ENCODE data around the gene CIDEC. TPM values are rescaled to one million over a fixed set of nuclear protein-coding genes. Genes with fewer than 3 reads are reported as not detected.
"Not testable (repeated sequence)": the region's sequence is repeated elsewhere in the genome, so short reads cannot be mapped to it uniquely, and the experiment has no call there.

CIDEC gene
- total RNA-seq, 1 donor from 2014 or later: 880 TPM

DNA sequence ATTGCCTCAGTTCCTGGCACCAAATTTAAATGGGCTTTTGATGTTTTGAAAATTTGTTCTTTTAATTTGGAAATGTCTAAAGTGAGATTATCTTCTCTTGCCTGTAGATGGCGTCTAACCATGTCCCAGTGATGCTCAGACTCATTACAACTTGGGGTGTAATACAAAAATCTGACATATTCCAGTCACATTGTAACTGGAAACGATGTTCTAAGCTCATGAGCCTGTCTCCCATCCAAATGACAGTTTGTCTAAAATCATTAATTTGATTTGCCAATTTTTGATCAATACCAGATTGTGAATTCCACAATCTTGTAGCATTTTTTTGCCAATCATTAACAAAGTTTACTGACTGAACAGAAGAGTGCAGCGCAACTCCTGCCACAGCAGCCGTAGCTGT, 31.2 kb downstream of the CIDEC start:
- not testable (repeated sequence) for DNase-seq (ENCODE audit: low spot score)

GRCh38 chr3:9847870-9848269, 32.2 kb downstream of the CIDEC start:
- DNase-seq (ENCODE audit: low spot score): not testable (repeated sequence)

- no peak for DNase-seq (ENCODE audit: low spot score)
Measured at GRCh38 chr3:9846931-9847488, 33.0 kb downstream of the CIDEC start.

- DNase-seq (ENCODE audit: low spot score): no peak
Measured at GRCh38 chr3:9846231-9846630, 33.8 kb downstream of the CIDEC start.

DNA sequence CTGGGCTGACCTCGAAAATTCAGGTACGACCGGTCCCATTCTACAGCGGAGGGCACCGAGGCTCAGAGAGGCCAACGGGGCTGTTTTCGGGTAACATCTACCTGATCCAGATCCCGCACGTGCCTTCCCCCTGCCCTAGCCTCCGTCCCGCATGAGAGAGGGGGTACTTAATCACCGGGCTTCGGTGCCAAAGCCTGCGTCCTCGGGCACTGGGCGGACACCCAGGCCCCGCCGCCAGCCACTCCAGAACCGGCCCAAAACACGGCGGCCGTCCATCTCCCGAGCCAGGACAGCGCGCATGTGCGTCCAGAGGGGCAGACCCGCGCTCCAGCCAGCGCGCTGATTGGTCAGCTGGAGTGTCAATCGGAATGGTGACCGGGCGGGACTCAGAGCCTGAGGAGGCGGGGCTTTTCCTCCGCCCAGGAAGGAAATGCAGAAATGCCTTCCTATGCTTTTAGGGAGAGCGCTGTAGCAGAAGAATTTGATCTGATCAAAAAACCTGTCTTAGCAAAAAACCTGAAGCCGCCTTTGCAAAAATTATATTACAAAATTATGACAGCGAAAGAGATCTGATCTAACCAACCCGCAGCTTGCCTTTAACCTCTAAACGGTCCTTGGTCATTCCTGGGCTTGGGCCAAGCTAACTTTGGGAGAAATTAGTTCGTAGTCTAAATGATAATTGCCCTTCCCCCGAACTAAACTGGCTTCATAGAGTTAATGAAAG, 36.2 kb downstream of the CIDEC start, which contains the start of gene RPUSD3:
TSS of gene RPUSD3 (minus strand) at position 294 of the 724 bp plus-strand sequence. CDS start at position 276, 18 bp downstream.
- DNase-seq (ENCODE audit: low spot score): peak; percentile 99

- DNase-seq (ENCODE audit: low spot score): no peak
Measured at GRCh38 chr3:9841015-9841414, 39.0 kb downstream of the CIDEC start.

DNA sequence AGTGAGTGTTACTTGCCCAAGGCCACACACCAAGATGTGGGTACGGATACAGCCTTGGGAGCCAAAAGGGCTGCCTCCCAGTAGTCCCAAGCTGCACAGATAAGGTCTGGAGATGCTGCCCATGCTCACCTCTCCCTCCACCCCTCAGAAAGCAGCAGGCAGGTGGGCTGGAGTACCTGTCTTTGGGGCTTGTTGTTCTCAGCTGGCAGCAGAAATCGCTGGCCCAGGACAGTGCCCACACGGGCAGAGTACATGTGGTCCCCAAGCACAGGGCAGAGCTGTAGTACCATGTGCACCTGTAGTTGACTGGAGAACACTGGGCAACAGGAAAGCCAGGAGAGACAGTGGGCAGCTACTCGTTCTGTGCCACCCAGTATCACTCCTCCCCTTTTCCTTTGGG, 41.2 kb downstream of the CIDEC start:
- no peak for DNase-seq (ENCODE audit: low spot score)

DNA sequence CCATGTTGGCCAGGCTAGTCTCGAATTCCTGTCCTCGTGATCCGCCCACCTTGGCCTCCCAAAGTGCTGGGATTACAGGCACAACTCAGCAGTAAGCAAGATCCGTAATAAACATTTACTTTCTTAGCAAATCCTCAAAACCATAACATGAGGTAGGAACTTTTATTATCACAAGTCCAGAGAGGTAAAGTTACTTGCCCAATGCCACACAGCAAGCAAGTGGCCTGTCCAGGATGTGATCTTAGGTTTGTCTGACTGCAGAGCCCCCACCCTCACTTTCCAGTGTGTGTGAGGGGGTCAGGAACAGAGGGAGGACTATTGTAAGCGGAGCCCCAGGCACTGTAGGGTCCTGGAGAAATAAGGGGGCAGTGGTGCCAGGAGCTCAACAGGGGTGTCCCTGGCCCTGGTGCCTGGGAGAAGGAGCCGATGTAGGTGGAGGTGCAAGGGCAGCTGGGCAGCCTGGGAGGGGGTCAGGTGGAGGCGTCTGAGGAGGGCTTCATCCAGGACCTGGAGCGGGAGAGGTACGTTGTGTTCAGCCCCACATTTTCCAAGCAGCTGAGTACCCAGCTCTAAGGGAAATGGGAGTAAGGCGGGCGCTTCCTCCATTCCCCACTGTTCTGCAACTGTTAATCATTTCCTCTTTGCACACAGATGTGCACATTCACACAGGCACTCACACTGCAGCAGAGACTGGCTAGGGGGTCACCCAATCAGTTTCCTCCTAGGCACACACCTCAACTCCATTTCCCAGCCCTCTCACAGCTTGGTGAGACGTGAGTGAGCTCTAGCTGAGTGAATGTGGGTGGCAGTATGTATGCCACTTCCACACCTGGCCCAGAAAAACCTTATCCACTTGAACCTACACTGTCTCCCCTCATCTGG, 42.1 kb downstream of the CIDEC start:
- no peak for DNase-seq (ENCODE audit: low spot score)

GRCh38 chr3:9834520-9835380, 45.3 kb downstream of the CIDEC start:
- DNase-seq (ENCODE audit: low spot score): no peak

DNA sequence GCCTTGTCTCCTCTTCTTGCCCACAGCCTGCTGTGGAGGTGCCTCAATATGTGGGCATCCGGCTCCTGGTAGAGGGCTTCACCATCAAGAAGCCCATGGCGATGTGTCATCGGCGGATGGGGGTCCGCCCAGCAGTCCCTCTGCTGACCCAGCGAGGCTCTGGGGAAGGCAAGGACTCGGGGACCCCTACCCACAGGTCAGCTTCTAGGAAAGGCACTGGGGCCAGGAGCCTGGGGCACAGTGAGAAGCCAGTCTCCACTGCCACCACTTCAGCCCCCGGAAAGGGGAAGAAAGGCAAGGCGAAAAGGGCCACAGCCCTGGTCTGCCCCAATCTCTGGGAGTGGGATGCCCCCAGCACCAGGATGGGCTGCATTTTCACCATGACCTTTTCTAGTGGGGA, 47.0 kb downstream of the CIDEC start:
- no peak for DNase-seq (ENCODE audit: low spot score)

DNA sequence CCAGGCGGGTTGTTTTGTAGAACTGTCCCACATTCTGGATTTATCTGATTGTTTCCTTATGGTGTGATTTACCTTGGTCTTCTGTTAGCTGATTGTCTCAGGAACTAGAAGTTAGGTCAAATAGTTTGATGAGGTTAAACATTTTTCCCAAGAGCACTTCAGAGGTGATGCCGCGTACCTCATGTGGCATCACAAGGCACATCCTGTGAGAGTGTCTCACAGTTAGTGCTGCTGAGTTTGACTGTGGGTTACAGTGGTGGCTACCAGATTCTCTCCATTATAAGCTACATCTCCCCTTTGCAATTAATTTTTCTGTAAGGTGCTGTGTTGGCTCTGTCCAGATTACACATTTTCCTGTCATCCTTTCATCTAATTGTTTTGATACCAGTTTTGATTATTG, 48.8 kb downstream of the CIDEC start:
- no peak for DNase-seq (ENCODE audit: low spot score)

DNA sequence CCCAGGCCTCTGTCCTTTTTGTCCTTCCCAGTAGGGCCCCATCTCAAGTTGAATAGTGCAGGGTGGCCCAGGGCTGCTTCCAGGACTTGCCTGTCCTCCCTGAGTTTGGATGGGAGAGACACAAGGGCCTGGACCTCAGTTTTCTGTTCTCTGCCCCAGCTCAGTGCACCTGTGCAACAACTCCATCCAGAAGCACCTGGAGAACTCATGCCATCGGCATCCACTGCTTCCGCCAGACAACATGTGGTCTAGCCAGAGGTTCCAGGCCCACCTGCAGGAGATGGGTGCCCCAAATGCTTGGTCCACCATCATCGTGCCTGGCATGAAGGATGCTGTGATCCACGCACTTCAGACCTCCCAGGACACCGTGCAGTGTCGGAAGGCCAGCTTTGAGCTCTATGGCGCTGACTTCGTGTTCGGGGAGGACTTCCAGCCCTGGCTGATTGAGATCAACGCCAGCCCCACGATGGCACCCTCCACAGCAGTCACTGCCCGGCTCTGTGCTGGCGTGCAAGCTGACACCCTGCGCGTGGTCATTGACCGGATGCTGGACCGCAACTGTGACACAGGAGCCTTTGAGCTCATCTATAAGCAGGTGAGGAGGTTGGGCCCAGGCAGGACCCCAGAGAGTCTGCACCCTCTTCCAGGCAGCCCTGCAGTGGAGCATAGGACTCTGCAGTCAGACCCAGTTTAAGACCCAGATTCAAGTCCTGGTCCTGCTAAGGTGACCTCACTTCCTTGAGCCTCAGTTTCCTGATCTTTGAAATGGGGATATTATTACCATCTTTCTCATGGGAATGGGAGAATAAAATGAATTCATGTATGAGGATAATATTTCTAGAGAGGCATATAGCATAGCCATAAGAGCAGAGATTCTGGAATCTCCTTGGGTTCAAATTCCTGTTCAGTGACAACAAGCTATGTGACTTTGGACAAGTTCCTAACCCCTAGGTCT, 51.0 kb downstream of the CIDEC start:
- no peak for DNase-seq (ENCODE audit: low spot score)

DNA sequence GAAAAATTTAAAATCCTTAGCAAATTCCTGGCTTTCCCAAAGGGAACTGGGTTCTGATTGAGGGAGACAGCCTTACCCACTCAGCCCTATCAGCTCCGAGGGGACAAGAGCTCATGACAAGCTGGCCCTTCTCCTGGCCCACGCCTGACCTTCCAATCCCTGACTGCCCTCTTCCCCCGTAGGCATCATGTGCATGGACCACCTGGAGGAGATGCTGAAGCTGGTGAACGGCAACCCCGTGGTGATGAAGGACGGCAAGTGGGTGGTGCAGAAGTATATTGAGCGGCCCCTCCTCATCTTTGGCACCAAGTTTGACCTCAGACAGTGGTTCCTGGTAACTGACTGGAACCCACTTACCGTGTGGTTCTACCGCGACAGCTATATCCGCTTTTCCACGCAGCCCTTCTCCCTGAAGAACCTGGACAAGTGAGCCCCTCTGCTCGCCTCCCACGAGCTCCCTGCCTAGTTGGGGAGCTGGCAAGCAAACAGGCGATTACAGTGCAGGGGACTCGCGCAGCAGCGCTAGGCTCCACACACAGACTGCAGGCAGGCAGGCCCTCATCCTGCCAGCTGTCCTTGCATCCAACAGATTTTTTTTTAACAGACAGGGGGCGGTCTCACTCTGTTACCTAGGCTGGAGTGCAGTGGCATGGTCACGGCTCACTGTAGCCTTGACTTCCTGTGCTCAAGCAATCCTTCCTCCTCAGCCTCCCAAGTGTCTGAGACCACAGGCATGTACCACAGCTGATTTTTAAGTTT, 53.1 kb downstream of the CIDEC start:
- no peak for DNase-seq (ENCODE audit: low spot score)

DNA sequence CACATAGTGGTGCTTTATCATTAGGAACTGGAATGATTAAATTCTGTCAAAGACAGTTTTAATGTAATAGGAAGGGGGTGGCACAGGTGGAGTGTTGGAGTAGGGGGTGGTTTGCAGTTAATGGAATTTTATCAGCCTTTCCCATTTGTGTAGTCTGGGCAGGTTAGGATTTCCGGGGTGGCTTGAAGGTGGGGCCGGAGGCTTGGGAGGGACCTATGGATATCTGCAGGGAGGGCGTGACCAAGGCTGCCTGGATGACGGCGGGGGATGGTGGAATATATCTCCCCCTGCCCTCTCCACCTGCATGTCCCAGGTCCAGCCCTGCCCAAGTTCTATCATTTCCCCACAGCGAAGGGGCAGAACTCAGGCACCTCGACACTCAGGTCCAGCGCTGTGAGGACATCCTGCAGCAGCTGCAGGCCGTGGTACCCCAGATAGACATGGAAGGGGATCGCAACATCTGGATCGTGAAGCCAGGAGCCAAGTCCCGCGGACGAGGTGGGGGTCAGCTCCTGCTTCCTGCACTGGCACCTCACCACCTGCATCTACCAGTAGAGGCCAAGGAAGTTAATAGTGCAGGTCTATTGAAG, 54.5 kb downstream of the CIDEC start:
- DNase-seq (ENCODE audit: low spot score): no peak

- no peak for DNase-seq (ENCODE audit: low spot score)
Measured at GRCh38 chr3:9820946-9821345, 59.1 kb downstream of the CIDEC start.

DNA sequence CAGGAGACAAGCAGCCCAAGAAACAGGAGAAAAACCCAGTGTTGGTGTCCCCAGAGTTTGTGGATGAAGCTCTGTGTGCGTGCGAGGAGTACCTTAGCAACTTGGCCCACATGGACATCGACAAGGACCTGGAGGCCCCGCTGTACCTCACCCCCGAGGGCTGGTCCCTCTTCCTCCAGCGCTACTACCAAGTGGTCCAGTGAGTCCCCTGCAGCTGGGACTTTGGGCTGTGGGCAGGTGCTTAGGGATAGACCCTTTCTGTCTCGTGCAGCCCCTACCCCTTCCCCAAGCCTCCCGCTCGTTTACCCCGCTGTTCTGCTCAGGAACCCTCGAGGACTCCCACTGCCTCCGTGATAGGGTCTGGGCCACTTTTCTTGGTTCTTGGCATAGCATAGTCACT, 59.5 kb downstream of the CIDEC start:
- DNase-seq (ENCODE audit: low spot score): no peak

GRCh38 chr3:9818666-9819335, 61.3 kb downstream of the CIDEC start:
- DNase-seq (ENCODE audit: low spot score): no peak

- no peak for DNase-seq (ENCODE audit: low spot score)
Measured at GRCh38 chr3:9817436-9817835, 62.6 kb downstream of the CIDEC start.

All from mesenteric fat pad (tissue), 1 donor.